ENCODE results near the gene PGAM1.
A peak's percentile ranks its signal among the peaks of the same experiment; 100 is the strongest.
"Not testable (repeated sequence)": the region's sequence is repeated elsewhere in the genome, so short reads cannot be mapped to it uniquely, and the experiment has no call there.

The PGAM1 gene

DNA sequence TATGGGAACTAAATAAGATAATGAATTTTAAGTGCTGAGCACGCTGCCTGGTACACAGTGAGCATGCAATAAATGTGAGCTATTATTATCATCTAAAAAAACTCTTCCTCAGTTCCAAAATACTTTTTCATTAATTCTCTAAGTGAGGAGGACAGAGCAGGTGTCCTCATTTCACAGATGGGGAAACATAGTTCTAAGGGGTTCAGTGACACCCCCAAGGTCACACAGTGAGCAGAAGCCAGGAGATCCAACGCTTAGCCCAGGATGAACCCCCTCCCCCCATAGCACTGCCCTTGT lies 18.1 kb upstream of the PGAM1 start:
- no peak for DNase-seq (ENCODE audit: low spot score)

DNA sequence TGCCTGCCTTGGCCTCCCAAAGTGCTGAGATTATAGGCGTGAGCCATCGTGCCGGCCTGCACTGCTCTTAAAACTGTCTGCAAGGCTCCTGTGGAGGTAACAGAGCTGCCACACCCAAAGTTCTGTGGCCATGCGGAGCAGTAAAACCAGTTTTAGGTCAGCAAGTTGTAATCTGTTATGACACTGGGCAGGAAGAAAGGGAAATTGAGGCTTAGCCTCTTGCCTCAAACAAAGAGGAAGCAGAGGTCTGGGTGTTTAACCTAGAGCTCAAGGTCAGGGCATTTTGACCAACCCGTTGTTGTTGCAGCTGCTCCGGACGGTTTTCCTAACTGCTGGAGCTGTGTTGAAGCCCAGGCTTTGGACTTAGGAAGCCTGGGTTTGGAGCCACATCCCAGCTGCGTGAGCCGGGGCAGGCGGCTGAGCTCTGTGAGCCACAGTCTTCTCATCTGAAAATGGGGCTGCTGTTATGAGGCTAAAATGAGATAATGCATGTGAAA lies 17.4 kb upstream of the PGAM1 start:
- DNase-seq (ENCODE audit: low spot score), result no peak

DNA sequence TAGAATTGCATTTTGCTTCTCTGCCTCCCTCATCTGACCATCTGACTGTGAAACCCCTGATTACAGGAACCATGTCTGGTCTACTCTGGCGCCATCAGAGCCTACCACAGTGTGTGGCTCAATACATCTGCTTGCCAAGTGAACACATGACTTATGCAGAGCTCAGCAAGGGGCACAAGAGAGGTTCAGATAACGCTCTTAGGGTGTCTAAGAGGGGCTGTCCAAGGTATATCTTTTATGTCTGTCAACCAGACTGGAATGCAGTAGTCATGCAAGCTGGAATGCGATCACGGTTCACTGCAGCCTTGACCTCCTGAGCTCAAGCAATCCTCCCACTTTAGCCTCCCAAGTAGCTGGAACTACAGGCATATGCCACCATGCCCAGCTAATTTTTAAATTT lies 14.6 kb upstream of the PGAM1 start:
- DNase-seq (ENCODE audit: low spot score), result no peak

- no peak for DNase-seq (ENCODE audit: low spot score)
Measured at GRCh38 chr10:97412891-97413304, 13.1 kb upstream of the PGAM1 start.

DNA sequence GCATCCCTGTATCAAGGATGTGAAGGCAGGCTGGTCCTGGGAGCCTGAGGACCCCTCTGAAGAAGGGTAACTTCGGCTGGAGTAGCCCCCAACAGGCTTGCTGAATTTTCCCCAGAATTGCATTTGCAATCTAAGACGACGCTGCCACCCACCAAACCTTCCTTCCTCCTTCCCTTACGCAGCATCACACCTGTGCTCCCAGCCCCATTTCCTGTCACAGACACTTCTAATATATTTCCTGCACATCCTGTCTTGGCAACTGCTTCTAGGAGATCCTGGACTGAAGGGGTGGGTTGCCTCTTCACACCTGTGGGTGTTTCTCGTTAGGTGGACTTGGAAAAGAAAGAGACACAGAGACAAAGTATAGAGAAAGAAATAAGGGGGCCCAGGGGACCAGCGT lies 9.4 kb upstream of the PGAM1 start:
- DNase-seq (ENCODE audit: low spot score), result no peak

DNA sequence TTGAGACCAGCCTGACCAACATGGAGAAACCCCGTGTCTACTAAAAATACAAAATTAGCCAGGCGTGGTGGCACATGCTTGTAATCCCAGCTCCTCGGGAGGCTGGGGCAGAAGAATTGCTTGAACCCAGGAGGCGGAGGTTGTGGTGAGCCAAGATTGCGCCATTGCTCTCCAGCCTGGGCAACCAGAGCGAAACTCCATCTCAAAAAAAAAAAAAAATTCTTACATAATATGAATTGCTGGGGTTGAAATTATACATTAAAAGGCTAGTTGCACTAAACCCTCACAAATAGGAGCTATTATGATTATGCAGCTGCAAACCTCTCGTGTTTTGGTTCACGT lies 2.3 kb upstream of the PGAM1 start:
- DNase-seq (ENCODE audit: low spot score), result not testable (repeated sequence)

GRCh38 chr10:97426776-97427570 lies 982 bp downstream of the PGAM1 start:
- DNase-seq (ENCODE audit: low spot score), result no peak

DNA sequence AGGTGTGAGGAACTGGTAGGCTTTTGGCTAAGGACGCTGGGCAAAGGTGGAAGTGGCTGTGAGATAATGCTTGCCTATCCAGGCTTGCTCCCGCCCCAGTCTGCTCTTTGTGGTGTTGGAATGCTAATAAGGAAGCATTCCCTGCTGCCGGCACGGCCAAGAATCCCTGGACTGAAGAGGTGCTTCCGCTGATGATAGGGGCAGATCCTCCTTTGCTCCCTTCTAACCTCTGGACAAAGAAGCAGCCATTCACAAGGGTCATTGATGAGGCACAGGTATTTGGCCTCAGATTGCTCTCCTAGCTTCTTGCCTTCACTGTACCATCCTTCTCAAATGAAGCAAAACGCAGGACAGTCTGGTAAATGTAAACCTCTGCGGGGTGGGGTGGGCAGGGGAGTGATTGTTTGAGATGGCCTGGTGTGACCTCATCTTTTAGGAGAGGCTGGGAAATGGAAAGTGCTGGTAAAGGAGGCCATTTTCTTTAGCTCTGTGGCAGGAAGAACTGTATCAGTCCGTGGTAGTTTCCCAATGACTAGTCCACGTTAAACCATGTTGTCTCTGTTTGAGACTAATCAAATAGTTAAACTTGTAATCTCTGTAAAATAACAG lies 1.7 kb downstream of the PGAM1 start:
- DNase-seq (ENCODE audit: low spot score), result no peak

GRCh38 chr10:97428572-97428981 lies 2.6 kb downstream of the PGAM1 start:
- no peak for DNase-seq (ENCODE audit: low spot score)

DNA sequence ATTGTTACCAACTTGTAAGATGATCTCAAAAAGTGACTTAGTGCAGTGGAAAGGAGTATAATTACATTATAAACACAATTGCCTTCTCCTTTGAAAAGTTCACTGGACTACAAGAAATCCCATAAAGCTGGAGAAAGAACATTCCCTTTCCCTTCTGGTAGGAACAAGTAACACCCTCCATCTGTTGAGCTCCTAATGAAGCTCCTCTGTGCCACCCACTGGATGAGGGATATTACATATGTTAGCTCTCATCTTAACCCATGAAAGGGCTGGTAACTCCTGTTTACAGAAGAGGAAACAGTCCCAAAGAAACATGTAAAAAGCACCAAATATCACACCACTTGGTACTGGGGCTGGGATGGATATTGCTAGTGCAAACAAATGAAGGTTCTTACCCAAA lies 8.1 kb downstream of the PGAM1 start:
- no peak for DNase-seq (ENCODE audit: low spot score)

GRCh38 chr10:97434557-97434956 lies 8.6 kb downstream of the PGAM1 start:
- DNase-seq (ENCODE audit: low spot score), result no peak

DNA sequence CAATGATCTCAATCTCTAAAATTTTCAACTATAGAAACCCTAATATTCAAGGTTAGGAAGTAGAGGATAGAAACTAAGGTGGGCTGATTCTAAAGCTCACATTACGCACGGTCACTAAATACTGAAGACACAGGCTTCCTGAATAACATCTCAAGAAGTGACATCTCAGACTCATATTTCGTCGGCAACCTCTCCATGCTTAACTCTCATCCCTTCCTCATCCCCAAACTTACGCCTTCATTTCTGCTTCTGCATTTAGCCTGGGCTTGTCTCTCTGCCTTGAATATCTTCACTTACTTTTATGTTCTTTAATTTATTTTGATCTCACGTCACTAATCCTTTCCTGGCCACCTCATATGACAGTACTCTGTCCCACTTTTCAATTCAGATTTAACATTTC lies 9.2 kb downstream of the PGAM1 start:
- DNase-seq (ENCODE audit: low spot score), result no peak

DNA sequence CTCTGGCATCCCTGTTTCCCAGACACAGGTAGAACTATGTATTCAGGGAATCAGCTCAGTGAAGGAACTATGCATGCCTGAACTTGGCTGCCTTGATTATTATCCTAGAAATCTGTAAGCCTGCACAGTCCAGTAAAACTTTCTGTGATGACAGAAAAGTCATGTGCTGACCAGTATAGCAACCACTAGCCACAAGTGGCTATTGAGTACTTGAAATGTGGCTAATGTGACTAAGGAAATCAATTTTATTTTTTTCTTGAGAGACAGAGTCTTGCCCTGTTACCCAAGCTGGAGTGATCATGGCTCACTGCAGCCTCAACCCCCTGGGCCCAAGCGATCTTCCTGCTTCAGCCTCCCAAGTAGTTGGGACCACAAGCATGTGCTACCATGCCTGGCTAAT lies 16.3 kb downstream of the PGAM1 start:
- DNase-seq (ENCODE audit: low spot score), result no peak

GRCh38 chr10:97444212-97444611 lies 18.2 kb downstream of the PGAM1 start:
- DNase-seq (ENCODE audit: low spot score), result no peak

DNA sequence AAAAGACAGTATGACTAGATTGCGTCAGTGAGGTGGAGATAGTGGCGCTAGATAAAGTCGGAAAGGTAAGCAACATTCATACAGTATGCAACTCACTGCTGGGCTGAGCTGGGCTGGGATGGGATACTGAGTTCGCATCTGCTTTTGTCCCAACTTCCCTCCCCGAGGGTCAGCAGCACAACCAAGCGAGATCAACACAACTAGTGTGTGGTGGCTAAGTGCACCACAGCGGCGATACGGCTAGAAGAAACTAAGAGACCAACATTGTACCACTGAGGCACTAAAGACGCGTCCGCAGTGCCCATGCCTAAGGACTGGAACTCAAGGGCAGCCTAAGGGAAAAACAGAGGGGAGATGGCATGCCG lies 19.3 kb downstream of the PGAM1 start:
- DNase-seq (ENCODE audit: low spot score), result no peak

DNA sequence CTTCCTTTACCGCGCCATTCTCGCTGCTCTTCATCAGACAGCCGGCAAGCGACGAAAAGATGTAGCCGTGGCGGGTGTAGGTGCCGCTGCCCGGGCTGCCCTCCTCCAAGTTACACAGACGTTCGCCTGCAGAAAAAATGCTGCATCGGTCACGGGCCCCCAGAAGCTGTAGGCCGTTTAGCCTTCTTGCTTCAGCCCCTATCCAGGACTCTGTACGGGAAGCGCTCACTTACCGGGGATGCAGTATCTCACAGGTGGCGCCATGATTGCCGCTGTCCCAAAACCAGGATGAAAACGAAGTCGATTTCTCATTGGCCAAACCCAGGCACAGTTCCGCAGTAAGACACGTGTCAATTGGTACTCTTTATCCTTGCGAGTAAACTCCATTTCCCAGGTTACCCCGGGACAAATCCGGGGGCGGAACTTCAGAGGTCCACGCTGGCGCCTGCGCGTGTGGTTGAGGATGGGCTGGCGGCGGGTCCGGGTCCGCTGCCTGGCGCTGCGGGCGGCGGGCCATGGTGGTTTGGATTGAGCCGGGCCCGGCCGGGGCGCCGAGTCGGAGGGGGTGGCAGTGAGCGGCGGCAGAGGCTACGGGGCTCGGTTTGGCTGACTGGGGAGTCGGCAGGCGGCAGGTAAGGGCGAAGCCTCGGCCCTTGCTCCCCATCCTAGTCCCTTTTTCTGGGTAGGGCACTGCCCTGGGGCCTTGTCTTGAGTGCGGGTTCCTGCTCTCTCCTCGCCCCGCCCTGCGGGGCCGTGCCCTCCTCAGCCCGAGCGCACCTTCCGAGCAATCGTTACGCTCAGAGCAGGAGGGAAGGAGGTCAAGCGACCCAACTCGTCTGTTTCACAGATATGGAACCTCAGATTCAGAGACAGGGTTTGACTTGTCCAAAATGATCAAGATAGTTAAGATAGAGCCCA lies 20.0 kb downstream of the PGAM1 start, which contains the start of the genes EXOSC1 and ZDHHC16:
Gene EXOSC1 (minus strand): TSS at position 285 of the 918 bp plus-strand sequence. CDS start 21 bp downstream, at position 264.
Gene ZDHHC16 (plus strand): TSS at position 454 of the 918 bp plus-strand sequence. CDS start 5,501 bp downstream, outside the sequence.
- DNase-seq (ENCODE audit: low spot score), result peak; percentile 98

DNA sequence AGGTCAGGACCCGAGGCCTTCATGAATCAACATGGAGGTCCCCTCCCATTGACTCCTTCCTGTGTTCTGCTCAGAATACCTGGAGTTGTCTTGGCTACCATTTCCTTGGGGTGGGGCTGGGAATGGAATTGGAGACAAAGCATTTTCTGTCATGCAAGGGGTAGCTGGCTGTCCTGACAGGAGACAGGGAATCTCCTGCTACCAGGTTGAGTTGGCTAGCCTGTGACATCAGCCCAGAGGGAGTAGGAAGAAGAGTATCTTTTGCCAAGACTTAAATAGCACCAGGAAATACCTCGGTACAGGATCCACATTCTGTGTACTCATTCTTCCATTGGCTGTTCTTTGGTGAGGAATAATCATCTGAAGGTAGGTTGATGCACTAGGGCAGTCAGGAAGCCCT lies 24.8 kb downstream of the PGAM1 start:
- DNase-seq (ENCODE audit: low spot score), result no peak

- DNase-seq (ENCODE audit: low spot score), result no peak
Measured at GRCh38 chr10:97451605-97452004, 25.6 kb downstream of the PGAM1 start.

DNA sequence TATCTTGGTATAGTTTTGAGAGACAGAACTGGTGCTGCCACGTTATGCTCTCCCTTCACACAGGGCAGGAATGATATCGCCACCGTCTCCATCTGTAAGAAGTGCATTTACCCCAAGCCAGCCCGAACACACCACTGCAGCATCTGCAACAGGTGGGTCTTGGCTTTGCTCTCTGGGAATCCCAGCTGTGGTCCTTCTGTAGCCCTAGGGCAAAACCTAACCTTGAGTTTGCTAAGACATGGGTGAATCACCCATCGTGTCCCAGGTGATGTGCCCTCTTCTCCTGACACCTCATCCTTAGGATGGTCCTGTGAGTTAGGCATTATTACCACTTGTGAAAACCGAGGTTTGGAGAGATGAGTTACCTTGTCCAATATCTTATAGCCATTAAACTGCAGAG lies 26.4 kb downstream of the PGAM1 start:
- DNase-seq (ENCODE audit: low spot score), result no peak

- peak; percentile 43 for DNase-seq (ENCODE audit: low spot score)
Measured at GRCh38 chr10:97454330-97455036, 28.5 kb downstream of the PGAM1 start.

DNA sequence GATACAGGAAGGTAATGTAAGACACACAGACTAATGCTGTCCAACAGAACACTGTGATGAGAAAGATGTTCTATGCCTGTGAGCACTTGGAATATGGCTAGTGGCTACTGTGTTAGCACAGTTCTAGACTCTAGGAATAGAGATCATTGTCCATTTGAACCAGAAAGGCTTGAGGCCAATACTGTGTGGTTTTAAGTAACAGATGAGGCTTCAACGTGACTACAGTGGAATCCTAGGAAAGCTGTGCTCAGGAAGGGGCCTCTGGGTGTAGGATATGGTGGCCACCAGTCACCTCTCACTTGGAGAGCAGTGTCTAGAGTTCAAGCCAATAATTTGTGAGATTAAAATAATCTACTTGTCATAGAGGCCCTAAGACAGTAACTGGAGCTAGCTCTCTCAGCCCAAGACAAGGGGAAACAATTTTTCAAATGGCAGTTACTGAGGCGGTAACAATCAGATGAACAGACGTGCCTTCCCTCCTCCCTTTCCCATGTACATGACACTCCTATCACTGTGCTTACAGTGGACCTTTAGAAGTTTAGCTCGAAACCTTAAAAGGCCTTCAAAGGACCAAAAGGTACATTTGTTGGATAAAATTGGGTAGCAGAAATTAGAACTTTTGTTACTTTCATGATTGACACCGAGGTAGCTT lies 30.2 kb downstream of the PGAM1 start:
- no peak for DNase-seq (ENCODE audit: low spot score)

GRCh38 chr10:97456686-97457065 lies 30.7 kb downstream of the PGAM1 start:
- no peak for DNase-seq (ENCODE audit: low spot score)
